Mesendoderm (in vitro differentiated cells): ENCODE data around the gene BEST4.

Source experiments
- DNase-seq: peaks from one replicate; pipeline ENCODE4 v3.0.0; 2013
- H2AK5ac ChIP-seq: 2 replicates; pipeline ENCODE4 v1.6.1; 2013; ENCODE audit warnings: low read length, inconsistent platforms
- H2BK120ac ChIP-seq: 2 replicates; pipeline ENCODE4 v1.6.1; 2013; ENCODE audit warnings: low read depth, mild to moderate bottlenecking, low read length, moderate library complexity, mixed read lengths
- H2BK15ac ChIP-seq: replicated peaks from 2 replicates; pipeline ENCODE4 v1.6.1; 2013; ENCODE audit warnings: low read depth, mild to moderate bottlenecking, moderate library complexity
- H2BK5ac ChIP-seq: 2 replicates; pipeline ENCODE4 v1.6.1; 2013; ENCODE audit warnings: low read length, inconsistent platforms
- H3K18ac ChIP-seq: 2 replicates; pipeline ENCODE4 v1.6.1; 2013; ENCODE audit warnings: mild to moderate bottlenecking, low read length, mixed read lengths
- H3K23ac ChIP-seq: one replicate; pipeline ENCODE4 v1.6.1; 2013; ENCODE audit warnings: low read length
- H3K27ac ChIP-seq: 2 replicates; pipeline ENCODE4 v1.5.1; 2013; ENCODE audit warnings: low read depth, mild to moderate bottlenecking, inconsistent platforms, low read length, moderate library complexity
- H3K27me3 ChIP-seq: 2 replicates; pipeline ENCODE4 v1.6.1; 2013; ENCODE audit warnings: low read length, control low read depth, mild to moderate bottlenecking, inconsistent platforms; ENCODE audit not compliant: insufficient read depth, poor library complexity
- H3K36me3 ChIP-seq: 2 replicates; pipeline ENCODE4 v1.6.1; 2013; ENCODE audit warnings: low read length, inconsistent platforms; ENCODE audit not compliant: control insufficient read depth, insufficient read depth
- H3K4ac ChIP-seq: one replicate; pipeline ENCODE4 v1.6.1; 2013; ENCODE audit warnings: low read depth, mild to moderate bottlenecking, low read length, moderate library complexity
- H3K4me1 ChIP-seq: 2 replicates; pipeline ENCODE4 v1.6.1; 2013; ENCODE audit warnings: low read depth, low read length, inconsistent platforms; ENCODE audit not compliant: control insufficient read depth
- H3K4me2 ChIP-seq: 2 replicates; pipeline ENCODE4 v1.6.1; 2013; ENCODE audit warnings: low read length
- H3K4me3 ChIP-seq: 2 replicates; pipeline ENCODE4 v1.5.1; 2013; ENCODE audit warnings: mild to moderate bottlenecking, low read length
- H3K56ac ChIP-seq: one replicate; pipeline ENCODE4 v1.6.1; 2013; ENCODE audit warnings: low read length
- H3K79me1 ChIP-seq: 2 replicates; pipeline ENCODE4 v1.6.1; 2013; ENCODE audit warnings: low read length, inconsistent platforms
- H3K79me2 ChIP-seq: 2 replicates; pipeline ENCODE4 v1.6.1; 2013; ENCODE audit warnings: mild to moderate bottlenecking, low read length; ENCODE audit not compliant: control insufficient read depth, insufficient read depth
- H3K9ac ChIP-seq: 2 replicates; pipeline ENCODE4 v1.6.1; 2013; ENCODE audit warnings: low read length, inconsistent platforms
- H4K5ac ChIP-seq: one replicate; pipeline ENCODE4 v1.6.1; 2013; ENCODE audit warnings: low read length
- H4K8ac ChIP-seq: one replicate; pipeline ENCODE4 v1.6.1; 2013; ENCODE audit warnings: low read depth, mild to moderate bottlenecking, control low read depth, low read length, moderate library complexity
- WGBS: extraction: QIAGEN DNeasy Blood & Tissue Kit; methylation state at CpG from one replicate; pipeline ENCODE4 v1.1.7; 2013; ENCODE audit warnings: low lambda C conversion rate, missing lambda C conversion rate; ENCODE audit not compliant: insufficient coverage; ENCODE audit errors: extremely low coverage; 5-methylcytosine and 5-hydroxymethylcytosine counted together

BEST4 gene

DNA sequence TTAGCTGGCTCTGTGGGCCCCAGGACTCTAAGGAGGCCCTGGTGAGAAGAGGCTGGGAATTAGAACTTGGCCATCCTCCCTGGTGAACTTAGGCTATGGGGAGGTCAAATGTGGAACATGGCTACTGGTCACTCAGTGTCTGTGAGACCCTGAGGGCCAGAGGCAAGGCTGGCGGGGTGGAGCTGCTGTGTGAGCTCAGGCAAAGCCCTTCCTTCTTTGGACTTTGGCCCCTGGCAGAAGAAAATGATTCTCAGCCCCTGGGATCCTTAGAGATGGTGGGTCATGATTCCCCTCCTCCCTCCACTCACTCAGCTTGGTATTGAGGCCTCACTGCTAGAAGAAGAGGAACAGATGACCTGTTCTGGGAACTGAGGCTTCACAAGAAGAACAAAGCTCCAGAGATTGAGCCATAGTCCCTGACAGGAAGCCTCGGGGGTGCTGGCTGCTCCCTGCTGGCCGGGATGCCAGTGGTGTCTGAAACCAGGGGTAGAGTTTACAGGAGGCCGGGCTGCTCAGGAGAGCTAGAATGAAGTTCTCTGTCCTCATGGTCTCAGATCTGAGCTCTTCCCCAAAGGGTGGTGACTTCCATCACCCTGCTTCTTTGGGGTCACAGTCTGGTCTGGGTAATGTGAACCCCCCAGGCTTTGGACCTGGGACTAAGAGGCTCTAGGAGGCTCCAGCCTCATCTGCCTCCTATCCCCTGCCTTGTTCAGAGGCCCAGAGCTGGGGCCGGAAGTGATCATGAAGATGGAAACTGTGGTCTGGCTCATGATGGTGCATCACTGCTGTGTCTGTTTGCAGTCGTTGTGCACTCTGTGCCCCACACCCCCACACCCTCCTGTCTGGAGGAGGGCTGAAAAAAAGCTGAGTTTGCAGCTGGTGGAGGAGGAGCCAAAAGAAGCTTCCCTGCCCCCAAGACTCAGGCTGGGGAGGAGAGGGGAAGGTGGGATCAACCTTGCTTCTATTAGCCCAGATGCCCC lies 21.3 kb upstream of the BEST4 start:
- peak overlapping the region; percentile 82 for H2BK5ac ChIP-seq
- H3K4me1 ChIP-seq, result peaks cover 23% of the 10 kb centered on the region
- no peak overlapping the region for H3K4me2 ChIP-seq
- peak overlapping the region; percentile 44 for H2AK5ac ChIP-seq
- H3K4ac ChIP-seq, result peak overlapping the region; percentile 62
- peak overlapping the region; percentile 96 for H3K27ac ChIP-seq
- peak overlapping the region; percentile 29 for H3K23ac ChIP-seq
- H3K36me3 ChIP-seq, result no peaks in the 10 kb centered on the region
- no peak overlapping the region for H4K8ac ChIP-seq
- peak overlapping the region; percentile 46 for H2BK120ac ChIP-seq
- peak; percentile 66 for DNase-seq
- H3K27me3 ChIP-seq, result no peaks in the 10 kb centered on the region
- peak overlapping the region; percentile 68 for H3K9ac ChIP-seq
- no peak overlapping the region for H2BK15ac ChIP-seq
- H3K79me2 ChIP-seq, result no peaks in the 10 kb centered on the region
- H3K79me1 ChIP-seq, result no peaks in the 10 kb centered on the region
- no peak overlapping the region for H4K5ac ChIP-seq
- H3K56ac ChIP-seq, result peak overlapping the region; percentile 94
- H3K18ac ChIP-seq, result peak overlapping the region; percentile 23
- no peak overlapping the region for H3K4me3 ChIP-seq
- no CpG with 5 or more reads among the region's 6 CpGs for WGBS

DNA sequence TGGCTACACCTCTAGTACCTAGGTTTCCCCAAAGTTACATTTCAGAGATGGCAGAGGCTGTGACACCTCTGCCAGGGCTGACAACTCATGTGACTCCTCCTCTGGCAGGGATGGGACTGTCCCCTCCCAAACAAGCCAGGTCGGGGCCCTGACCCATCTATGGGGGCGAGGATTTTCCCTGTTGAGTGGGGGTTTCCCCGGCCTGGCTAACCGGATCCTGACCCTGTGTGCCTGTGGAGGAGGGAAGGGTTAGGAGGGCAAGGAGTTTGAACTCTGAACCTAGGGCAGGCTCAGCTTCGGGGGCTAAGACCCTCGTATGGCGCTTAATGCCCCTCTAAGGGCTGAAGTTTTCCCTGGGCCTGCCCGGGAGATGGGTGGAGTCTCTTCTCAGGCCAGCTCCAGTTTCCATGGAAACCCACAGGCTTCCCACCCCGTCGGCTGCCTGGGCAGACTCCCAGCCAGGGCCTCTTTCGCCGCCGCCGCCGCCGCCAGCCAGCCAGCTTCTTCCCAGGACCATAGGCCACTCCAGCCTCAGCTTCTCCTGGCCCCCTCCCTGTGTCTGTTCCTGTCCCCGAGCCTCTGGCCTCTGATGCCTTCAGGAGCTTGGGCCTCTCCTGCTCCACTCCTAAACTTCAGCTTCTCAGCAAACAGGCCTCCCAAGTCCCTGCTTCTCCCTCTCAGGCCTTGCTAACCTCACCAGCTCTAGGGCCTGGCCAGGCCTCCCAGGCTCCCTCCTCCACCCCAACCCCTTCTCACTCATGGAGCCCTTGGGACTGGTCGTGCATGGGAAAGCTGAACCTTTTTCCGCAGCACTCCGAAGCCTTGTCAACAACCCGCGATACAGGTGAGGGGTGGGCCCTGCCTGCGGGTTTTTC lies 20.3 kb upstream of the BEST4 start, which contains the start of gene BTBD19:
Gene BTBD19, plus strand, starts transcription at position 461 of the 875 bp plus-strand sequence. Its CDS starts 298 bp downstream, at position 759.
- Histone ChIP-seq H3K36me3 (no peaks in the 10 kb centered on the region), H3K4me2 (peak within 1 kb of the TSS; percentile 19), H3K4me3 (no peak within 1 kb of the TSS), H3K4ac (peak within 1 kb of the TSS; percentile 62), H2AK5ac (peak within 1 kb of the TSS; percentile 44), H3K56ac (peak within 1 kb of the TSS; percentile 94), H2BK5ac (peak within 1 kb of the TSS; percentile 82), H3K27ac (peak within 1 kb of the TSS; percentile 96), H3K18ac (peak within 1 kb of the TSS; percentile 52), H3K79me2 (no peaks in the 10 kb centered on the region), H3K27me3 (no peaks in the 10 kb centered on the region), H2BK120ac (peak within 1 kb of the TSS; percentile 46), H3K23ac (peak within 1 kb of the TSS; percentile 48), H3K79me1 (no peaks in the 10 kb centered on the region), H2BK15ac (no peak within 1 kb of the TSS), H3K9ac (peak within 1 kb of the TSS; percentile 68), H4K5ac (no peak within 1 kb of the TSS), H3K4me1 (peaks cover 23% of the 10 kb centered on the region), H4K8ac (peak within 1 kb of the TSS; percentile 7)
- DNase-seq, result peak; percentile 96
- WGBS, result no CpG with 5 or more reads among the region's 23 CpGs

- peaks cover 23% of the 10 kb centered on the region for H3K4me1 ChIP-seq
- H3K4me3 ChIP-seq, result no peak overlapping the region
- no peak overlapping the region for H4K5ac ChIP-seq
- WGBS, result no CpG with 5 or more reads among the region's 16 CpGs
- H2AK5ac ChIP-seq, result peak overlapping the region; percentile 3
- no peak overlapping the region for H4K8ac ChIP-seq
- H3K27ac ChIP-seq, result peak overlapping the region; percentile 96
- peak; percentile 100 for DNase-seq
- H3K27me3 ChIP-seq, result no peaks in the 10 kb centered on the region
- H2BK15ac ChIP-seq, result no peak overlapping the region
- peak overlapping the region; percentile 69 for H3K56ac ChIP-seq
- no peaks in the 10 kb centered on the region for H3K79me2 ChIP-seq
- no peak overlapping the region for H3K23ac ChIP-seq
- peak overlapping the region; percentile 58 for H3K9ac ChIP-seq
- H3K4me2 ChIP-seq, result no peak overlapping the region
- peak overlapping the region; percentile 52 for H3K18ac ChIP-seq
- peak overlapping the region; percentile 19 for H3K4ac ChIP-seq
- H2BK5ac ChIP-seq, result peak overlapping the region; percentile 66
- H3K36me3 ChIP-seq, result no peaks in the 10 kb centered on the region
- no peaks in the 10 kb centered on the region for H3K79me1 ChIP-seq
- H2BK120ac ChIP-seq, result peak overlapping the region; percentile 10
Measured at GRCh38 chr1:44807364-44808062, 19.5 kb upstream of the BEST4 start.

DNA sequence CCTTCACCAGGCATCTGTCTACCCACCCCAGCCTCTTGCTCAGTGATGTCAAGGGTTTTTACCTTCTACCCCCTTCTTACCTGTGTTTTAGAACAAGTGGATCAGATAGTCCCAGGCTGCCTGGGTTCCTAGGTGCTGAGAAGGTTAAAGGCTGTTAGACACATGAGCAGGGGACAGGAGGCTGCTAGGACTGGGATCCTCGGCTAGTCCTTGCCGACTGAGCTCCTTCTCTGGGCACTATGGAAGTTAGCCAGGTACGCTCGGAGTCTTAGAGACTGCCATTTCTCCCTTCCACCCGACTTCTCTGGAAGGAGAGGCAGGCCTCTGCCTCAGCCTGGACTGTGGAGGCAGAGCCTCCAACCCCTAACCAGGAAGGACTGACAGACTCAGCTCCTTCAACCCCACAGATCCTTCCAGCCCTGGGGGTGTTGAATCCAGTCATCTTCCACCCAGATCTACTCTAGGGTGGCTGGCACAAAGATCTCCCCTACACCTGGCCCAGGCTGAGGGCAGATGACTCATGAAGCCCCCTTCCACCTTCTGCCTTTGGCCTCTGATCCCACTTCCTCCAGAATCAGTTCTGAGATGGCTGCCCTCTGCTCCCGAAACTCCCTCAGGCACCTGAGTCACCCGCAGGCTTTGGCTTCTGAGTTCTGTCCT lies 18.9 kb upstream of the BEST4 start, which contains the start of gene DYNLT4:
Gene DYNLT4, minus strand, starts transcription at position 648 of the 660 bp plus-strand sequence. CDS start 683 bp downstream, outside the sequence.
- Histone ChIP-seq H4K5ac (no peak within 1 kb of the TSS), H3K4me3 (no peak within 1 kb of the TSS)

More for the DNA sequence above, 18.9 kb upstream of the BEST4 start, which contains the start of gene DYNLT4:
- H3K9ac ChIP-seq, result peak within 1 kb of the TSS; percentile 58
- peak within 1 kb of the TSS; percentile 73 for H3K56ac ChIP-seq
- no peak within 1 kb of the TSS for H2BK15ac ChIP-seq
- H3K4me2 ChIP-seq, result no peak within 1 kb of the TSS
- H3K4ac ChIP-seq, result peak within 1 kb of the TSS; percentile 19
- peak within 1 kb of the TSS; percentile 52 for H3K18ac ChIP-seq
- H3K27me3 ChIP-seq, result no peaks in the 10 kb centered on the region
- H3K79me2 ChIP-seq, result no peaks in the 10 kb centered on the region
- DNase-seq, result no peak
- no peaks in the 10 kb centered on the region for H3K36me3 ChIP-seq
- peak within 1 kb of the TSS; percentile 96 for H3K27ac ChIP-seq
- peak within 1 kb of the TSS; percentile 48 for H3K23ac ChIP-seq
- no CpG with 5 or more reads among the region's 7 CpGs for WGBS
- H4K8ac ChIP-seq, result no peak within 1 kb of the TSS
- peak within 1 kb of the TSS; percentile 29 for H2AK5ac ChIP-seq
- H2BK5ac ChIP-seq, result peak within 1 kb of the TSS; percentile 66
- H3K4me1 ChIP-seq, result peaks cover 23% of the 10 kb centered on the region
- H3K79me1 ChIP-seq, result peaks cover 2% of the 10 kb centered on the region
- peak within 1 kb of the TSS; percentile 10 for H2BK120ac ChIP-seq
